HG03097 (cell line): ENCODE measurements around the gene ZNF804B.

Experiments
- ATAC-seq: cut with Tn5 transposase; IDR thresholded peaks from one replicate; pipeline ENCODE4 v1.9.1; 2021; ENCODE audit not compliant: unreplicated experiment, low FRiP score

The ZNF804B gene

DNA sequence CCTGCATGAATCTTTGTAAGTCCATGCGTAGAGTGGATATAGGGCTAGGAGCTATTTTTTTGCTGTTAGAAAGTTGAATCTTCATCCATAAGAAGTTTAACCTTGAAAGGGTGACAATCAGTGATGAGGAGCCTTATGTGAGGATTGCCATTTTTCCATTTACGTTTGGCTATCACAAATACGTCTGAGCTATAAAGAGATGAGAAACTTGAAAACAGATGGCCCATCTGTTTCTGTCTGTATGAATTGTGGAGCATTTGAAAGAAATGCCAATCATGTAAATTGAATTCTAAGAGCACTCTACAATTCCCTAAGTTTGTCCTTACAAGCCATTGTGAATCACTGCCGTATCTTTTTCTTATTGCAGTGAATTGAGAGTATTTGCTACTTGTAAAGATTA, 205.9 kb downstream of the ZNF804B start:
- no peak for ATAC-seq

- ATAC-seq, result no peak
Observed at GRCh38 chr7:88967432-88967831, 207.9 kb downstream of the ZNF804B start.

- ATAC-seq, result no peak
Observed at GRCh38 chr7:88969167-88969566, 209.7 kb downstream of the ZNF804B start.

DNA sequence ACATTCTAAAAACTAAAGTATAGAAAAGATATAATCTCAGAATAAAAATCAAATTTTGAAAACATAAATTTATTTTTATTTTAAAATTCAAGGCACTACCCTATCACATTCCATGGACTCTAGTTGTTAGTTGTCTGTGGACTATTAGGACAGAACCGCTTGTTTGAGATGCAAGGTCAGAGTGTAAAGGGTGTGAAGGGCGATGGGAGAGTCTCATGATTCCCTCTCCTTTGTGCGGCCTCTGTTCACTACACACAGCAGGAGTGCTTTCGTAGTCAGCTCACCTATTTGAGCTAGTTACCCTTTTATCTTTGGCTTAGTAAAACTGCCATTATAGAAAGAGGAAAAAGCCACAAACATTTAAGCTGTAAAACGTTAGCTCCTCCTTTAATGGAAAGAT, 225.8 kb downstream of the ZNF804B start:
- ATAC-seq, result no peak

DNA sequence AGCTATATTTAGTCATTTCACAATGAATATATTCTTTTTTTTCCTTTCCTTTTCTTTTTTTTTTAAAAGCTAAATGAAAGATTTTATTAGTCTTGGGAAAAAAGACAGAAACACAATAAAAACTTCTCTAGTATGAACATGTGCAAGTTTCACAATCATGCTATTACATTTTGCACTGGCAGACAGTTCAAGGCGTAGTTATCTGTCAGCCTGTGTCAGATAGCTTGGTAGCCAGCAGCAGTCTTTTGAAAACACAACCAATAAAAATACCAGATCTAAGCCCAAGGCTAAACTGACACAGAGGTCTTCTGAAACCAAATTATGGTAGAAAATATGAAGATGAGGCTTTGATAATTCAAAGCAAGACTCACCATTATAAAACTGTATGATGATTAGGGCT, 241.8 kb downstream of the ZNF804B start:
- ATAC-seq, result no peak

DNA sequence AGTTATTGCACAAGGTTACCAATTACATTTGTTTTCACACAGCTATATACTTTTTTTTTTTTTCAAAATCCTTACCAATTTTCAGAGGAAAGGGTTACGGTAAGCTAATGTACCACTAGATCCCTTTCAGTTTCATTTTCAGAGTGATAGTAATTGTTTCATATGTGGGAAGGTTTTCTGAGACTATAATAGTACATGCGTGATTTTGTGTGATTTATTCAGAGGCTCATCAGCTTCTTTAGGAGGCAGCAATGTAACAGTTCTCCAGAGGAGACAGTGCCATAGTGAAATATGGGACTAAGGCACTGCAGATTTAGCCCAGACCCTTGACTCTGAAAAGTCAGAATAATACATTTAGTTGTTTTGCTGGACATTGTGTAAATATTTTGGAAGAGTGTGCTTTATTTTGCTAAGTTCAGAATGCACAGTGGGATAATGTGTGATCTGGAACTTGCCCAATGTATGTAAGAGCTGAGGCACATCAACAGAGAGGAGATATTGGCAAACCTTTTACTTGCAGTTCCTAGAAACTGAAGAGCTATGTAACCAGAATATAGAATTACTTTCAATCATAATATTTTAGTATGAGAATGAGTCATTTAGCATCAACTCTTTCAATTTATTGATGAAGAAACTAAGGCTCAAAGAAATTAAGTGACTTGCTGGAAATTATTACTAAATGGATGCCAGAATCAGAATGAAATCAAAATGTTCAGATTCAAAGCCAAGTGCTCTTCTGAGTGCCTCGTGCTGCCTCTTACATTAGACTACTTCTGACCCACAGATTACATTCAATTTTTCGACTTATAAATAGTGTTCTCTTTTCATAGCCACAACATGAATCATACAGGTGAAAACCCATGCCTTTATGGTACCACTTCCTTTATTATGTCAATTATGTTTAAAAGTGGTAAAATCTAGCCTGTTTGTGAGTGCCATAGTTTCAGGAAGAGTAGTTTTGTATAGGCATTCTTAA, 243.8 kb downstream of the ZNF804B start:
- ATAC-seq, result peak; percentile 89

DNA sequence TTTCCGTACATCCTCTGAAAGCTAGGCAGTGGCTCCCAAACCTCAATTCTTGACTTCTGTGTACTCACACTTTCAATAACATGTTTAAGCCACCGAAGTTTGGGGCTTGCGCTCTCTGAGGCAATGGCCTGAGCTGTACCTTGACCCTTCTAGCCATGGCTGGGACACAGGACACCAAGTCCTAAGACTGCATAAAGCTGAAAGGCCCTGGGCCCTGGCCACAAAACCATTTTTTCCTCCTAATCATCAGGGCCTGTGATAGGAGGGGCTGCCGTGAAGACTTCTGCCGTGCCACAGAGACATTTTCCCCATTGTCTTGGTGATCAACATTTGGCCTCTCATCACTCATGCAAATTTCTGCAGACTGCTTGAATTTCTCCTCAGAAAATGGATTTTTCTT, 252.5 kb downstream of the ZNF804B start:
- ATAC-seq, result no peak

DNA sequence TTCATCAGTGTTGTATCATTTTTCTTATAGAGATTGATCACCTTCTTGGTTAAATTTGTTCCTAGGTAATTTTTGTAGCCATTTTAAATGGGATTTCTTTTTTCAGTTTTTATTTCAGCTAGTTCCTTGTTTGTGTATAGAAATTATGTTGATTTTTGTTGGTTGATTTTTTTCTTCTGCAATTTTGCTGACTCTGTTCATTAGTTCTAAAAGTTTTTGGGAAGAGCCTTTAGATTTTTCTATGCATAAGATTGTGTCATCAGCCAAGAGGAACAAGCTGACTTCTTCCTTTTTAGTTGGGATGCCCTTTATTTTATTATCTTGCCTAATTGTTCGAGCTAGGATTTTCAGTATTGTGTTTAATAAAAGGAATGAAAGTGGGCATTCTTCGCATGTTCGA, 258.2 kb downstream of the ZNF804B start:
- no peak for ATAC-seq

GRCh38 chr7:89021741-89022140, 262.2 kb downstream of the ZNF804B start:
- ATAC-seq, result no peak

GRCh38 chr7:89023206-89023605, 263.7 kb downstream of the ZNF804B start:
- no peak for ATAC-seq

DNA sequence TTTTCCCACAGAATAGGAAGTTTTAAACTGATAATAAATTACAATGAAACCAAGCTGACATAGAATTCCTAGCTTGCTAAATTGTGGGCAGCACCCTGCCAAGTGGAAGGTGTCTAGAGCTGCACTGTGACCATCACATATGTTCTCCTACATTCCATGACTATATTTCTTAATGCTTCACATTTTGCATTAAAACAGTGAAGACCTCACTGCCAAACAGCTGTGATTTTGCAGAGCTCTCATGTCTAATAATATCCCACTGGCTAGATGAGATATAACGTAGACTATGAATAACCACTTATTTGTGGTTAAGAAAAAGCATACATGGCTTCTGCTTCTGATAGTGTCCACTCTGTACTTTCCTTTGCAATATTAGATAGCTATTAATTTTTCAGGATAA, 264.4 kb downstream of the ZNF804B start:
- ATAC-seq, result no peak

- no peak for ATAC-seq
Observed at GRCh38 chr7:89027781-89028180, 268.3 kb downstream of the ZNF804B start.

DNA sequence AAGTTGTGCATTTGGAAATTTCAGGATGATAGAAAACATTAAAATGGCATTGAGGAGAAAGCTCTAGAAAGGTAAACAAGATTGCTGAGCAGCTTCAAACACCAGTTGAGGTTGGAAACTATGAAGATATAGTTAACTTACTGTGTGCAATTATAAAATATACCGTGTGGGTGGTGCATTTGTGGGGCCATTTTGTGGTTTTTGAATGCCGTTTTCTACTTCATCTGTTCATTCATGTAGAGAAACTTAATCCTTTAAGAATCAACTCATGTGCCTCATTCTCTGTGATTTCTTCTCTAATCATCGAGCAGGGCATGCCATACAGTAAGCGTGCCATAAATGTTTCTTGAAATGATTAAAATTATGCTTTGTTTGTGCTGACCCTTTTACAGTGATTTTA, 268.8 kb downstream of the ZNF804B start:
- no peak for ATAC-seq

- ATAC-seq, result no peak
Observed at GRCh38 chr7:89029864-89030263, 270.4 kb downstream of the ZNF804B start.

DNA sequence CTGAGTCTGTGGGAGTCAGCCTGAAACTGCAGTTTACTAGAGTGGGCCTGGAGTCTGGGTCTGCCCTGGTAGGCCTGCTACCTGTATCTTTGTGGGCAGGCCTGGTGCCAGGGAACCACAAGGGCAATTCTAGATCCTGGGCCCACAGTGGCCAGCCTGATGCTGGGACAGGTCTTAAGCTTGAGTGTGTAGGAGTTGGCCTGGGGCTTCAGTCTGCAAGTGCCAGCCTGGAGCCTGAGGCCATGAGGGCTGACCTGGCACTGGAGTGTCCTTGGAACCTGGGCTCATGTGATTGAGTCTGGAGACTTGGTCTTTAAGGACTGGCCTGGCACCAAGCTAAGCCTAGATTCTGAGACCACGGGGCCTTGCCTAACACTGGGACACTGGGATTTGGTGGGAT, 281.7 kb downstream of the ZNF804B start:
- no peak for ATAC-seq

GRCh38 chr7:89042940-89043339, 283.4 kb downstream of the ZNF804B start:
- ATAC-seq, result no peak

DNA sequence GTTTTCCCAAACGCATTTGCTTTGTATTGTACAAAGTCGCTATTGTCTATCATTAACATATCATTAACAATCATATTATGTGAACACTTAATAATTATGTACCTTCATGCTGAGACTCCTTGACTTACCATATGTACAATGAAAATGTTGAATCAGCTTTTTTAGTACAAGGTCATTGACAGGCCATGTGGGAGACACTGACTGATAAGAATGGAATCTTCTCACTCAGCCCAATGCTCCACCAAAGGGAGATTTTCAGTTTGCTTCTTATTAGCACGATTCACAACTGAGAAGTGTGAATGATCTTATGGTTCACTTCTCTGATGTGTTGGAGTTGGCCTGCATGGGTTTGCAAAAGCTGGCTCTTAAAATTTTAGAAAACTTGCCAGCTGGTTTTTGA, 289.5 kb downstream of the ZNF804B start:
- no peak for ATAC-seq

DNA sequence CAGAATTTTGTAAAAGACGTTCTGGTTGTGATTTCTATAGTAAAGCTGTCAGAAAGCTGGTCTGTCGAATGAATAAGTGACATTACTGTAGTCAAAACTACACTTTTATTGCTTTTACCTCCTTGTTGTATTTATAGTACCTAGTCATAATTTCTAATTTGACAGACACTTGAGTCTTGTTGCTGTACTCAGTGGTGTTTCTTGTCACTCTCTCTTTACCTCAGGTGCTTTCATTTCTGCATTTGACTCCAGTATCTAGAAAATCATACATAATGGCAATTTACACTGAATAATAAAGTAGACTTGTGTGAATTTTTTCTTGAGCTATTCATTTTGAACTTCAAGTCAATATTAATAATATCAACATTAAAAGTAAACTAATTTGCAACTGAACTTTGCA, 293.6 kb downstream of the ZNF804B start:
- ATAC-seq, result no peak

- no peak for ATAC-seq
Observed at GRCh38 chr7:89054361-89054760, 294.9 kb downstream of the ZNF804B start.

DNA sequence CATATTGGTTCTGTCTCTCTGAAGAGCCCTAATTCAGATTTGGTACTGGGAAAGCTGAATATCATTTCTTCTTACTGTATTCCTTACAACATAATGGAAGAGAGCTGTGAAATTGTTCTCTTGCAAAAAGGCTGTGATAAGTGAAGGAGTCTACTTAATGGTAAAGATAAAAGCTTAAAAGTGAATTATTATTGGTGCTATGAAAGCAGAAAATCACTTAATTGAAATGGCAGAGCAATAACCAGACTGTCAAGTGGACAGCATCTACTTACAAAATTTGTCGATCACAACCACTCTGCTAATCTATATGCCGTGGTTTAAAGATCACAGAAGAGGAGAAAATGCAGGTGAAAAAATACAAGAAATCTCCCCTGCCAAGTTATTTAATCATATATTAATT, 300.7 kb downstream of the ZNF804B start:
- no peak for ATAC-seq

DNA sequence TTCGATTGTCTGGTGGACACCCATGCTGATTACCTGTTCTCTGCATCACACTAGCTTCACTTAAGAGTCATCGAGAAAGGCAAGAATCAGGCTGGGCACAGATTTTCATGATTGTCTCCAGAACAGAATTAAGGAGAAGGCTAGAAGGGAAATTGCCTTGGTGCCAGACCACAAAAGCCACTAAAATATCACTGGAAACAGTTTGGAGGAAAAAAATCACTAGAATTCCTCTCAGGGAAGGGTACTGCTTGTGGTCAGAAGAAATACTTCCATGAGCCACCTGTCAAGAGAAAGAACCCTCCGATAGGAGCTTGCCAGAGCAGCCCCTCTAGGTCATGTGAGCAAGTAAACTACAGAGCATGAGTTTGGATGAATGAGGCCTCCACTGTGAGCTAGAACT, 305.3 kb downstream of the ZNF804B start:
- ATAC-seq, result no peak

- no peak for ATAC-seq
Observed at GRCh38 chr7:89067048-89067447, 307.5 kb downstream of the ZNF804B start.
